ENCODE results near the gene KDM5A. TPM values are rescaled to one million over a fixed set of nuclear protein-coding genes. Genes with fewer than 3 reads are reported as not detected.
A peak's percentile ranks its signal among the peaks of the same experiment; 100 is the strongest.

KDM5A gene
- total RNA-seq, 1 donor from 2014 or later: 35.5 TPM

- no peak for TF ChIP-seq CTCF (IDR thresholded peaks at IDR 0.05; ENCODE audit: insufficient read depth, low read length, severe bottlenecking)
- H3K36me3 ChIP-seq (ENCODE audit: control insufficient read depth, insufficient read depth, low read length): no peaks in the 10 kb centered on the region
- peaks cover 7% of the 10 kb centered on the region for H3K27me3 ChIP-seq (ENCODE audit: control insufficient read depth, insufficient read depth, low read length)
- DNase-seq (ENCODE audit: low read depth) (peak; percentile 39), FAIRE-seq (no peak)
- H3K4me3 ChIP-seq (ENCODE audit: low read depth, low read length): no peak overlapping the region
Observed at GRCh38 chr12:263574-263973, 125.5 kb downstream of the KDM5A start.

- DNase-seq (ENCODE audit: low read depth) (peak; percentile 29), FAIRE-seq (no peak)
- Histone ChIP-seq H3K36me3 (ENCODE audit: control insufficient read depth, insufficient read depth, low read length) (no peaks in the 10 kb centered on the region), H3K4me3 (ENCODE audit: low read depth, low read length) (no peak within 1 kb of the TSS), H3K27me3 (ENCODE audit: control insufficient read depth, insufficient read depth, low read length) (peaks cover 8% of the 10 kb centered on the region)
- no peak for TF ChIP-seq CTCF (IDR thresholded peaks at IDR 0.05; ENCODE audit: insufficient read depth, low read length, severe bottlenecking)
Observed at GRCh38 chr12:262817-263216, 126.3 kb downstream of the KDM5A start, which contains the start of gene SLC6A13. Gene SLC6A13, minus strand, starts transcription at chr12:262836. Its CDS starts 2,784 bp downstream, at chr12:260052.

- Histone ChIP-seq H3K36me3 (ENCODE audit: control insufficient read depth, insufficient read depth, low read length) (no peaks in the 10 kb centered on the region), H3K4me3 (ENCODE audit: low read depth, low read length) (no peak overlapping the region), H3K27me3 (ENCODE audit: control insufficient read depth, insufficient read depth, low read length) (peaks cover 11% of the 10 kb centered on the region)
- FAIRE-seq (no peak), DNase-seq (ENCODE audit: low read depth) (no peak)
- TF ChIP-seq CTCF (IDR thresholded peaks at IDR 0.05; ENCODE audit: insufficient read depth, low read length, severe bottlenecking): no peak
Observed at GRCh38 chr12:262113-262512, 127.0 kb downstream of the KDM5A start.

- H3K36me3 ChIP-seq (ENCODE audit: control insufficient read depth, insufficient read depth, low read length): no peaks in the 10 kb centered on the region
- H3K27me3 ChIP-seq (ENCODE audit: control insufficient read depth, insufficient read depth, low read length): peaks cover 11% of the 10 kb centered on the region
- no peak for DNase-seq (ENCODE audit: low read depth)
- H3K4me3 ChIP-seq (ENCODE audit: low read depth, low read length): no peak overlapping the region
- TF ChIP-seq CTCF (IDR thresholded peaks at IDR 0.05; ENCODE audit: insufficient read depth, low read length, severe bottlenecking): no peak
- FAIRE-seq: peak; percentile 60
Observed at GRCh38 chr12:257521-258321, 131.4 kb downstream of the KDM5A start.

- Histone ChIP-seq H3K27me3 (ENCODE audit: control insufficient read depth, insufficient read depth, low read length) (peaks cover 11% of the 10 kb centered on the region), H3K4me3 (ENCODE audit: low read depth, low read length) (no peak overlapping the region), H3K36me3 (ENCODE audit: control insufficient read depth, insufficient read depth, low read length) (no peaks in the 10 kb centered on the region)
- DNase-seq (ENCODE audit: low read depth): no peak
- no peak for FAIRE-seq
- TF ChIP-seq CTCF (IDR thresholded peaks at IDR 0.05; ENCODE audit: insufficient read depth, low read length, severe bottlenecking): no peak
Observed at GRCh38 chr12:256958-257357, 132.2 kb downstream of the KDM5A start.

Measured in bronchial epithelial cell (primary cell).